ENCODE results near the gene FTCD. TPM values are rescaled to one million over a fixed set of nuclear protein-coding genes. Genes with fewer than 3 reads are reported as not detected.
"Not testable (repeated sequence)": the region's sequence is repeated elsewhere in the genome, so short reads cannot be mapped to it uniquely, and the experiment has no call there.

Gene FTCD
- total and polyA plus RNA-seq, 2 experiments from 2014 or later = 18.9 to 27.4 TPM

- peaks cover 11% of the 10 kb centered on the region for H3K4me1 ChIP-seq (ENCODE audit: low read depth)
- H3K27me3 ChIP-seq = no peaks in the 10 kb centered on the region
- H3K9me3 ChIP-seq (ENCODE audit: low read depth) = no peaks in the 10 kb centered on the region
- H3K27ac ChIP-seq = peak within 1 kb of the TSS; percentile 49
- TF ChIP-seq, protein P1, sequence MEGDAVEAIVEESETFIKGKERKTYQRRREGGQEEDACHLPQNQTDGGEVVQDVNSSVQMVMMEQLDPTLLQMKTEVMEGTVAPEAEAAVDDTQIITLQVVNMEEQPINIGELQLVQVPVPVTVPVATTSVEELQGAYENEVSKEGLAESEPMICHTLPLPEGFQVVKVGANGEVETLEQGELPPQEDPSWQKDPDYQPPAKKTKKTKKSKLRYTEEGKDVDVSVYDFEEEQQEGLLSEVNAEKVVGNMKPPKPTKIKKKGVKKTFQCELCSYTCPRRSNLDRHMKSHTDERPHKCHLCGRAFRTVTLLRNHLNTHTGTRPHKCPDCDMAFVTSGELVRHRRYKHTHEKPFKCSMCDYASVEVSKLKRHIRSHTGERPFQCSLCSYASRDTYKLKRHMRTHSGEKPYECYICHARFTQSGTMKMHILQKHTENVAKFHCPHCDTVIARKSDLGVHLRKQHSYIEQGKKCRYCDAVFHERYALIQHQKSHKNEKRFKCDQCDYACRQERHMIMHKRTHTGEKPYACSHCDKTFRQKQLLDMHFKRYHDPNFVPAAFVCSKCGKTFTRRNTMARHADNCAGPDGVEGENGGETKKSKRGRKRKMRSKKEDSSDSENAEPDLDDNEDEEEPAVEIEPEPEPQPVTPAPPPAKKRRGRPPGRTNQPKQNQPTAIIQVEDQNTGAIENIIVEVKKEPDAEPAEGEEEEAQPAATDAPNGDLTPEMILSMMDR (IDR thresholded peaks at IDR 0.05; ENCODE audit: low read depth, low read length) = no peak
- no peaks in the 10 kb centered on the region for H3K36me3 ChIP-seq
- peak within 1 kb of the TSS; percentile 94 for H3K4me3 ChIP-seq
- DNase-seq (ENCODE audit: low read depth in 1 of 2, low spot score in 1 of 2) = peak; percentile 74 to 88
Measured at GRCh38 chr21:46183910-46184624, 28.7 kb upstream of the FTCD start, which contains the start of gene SPATC1L. Gene SPATC1L (minus strand): TSS chr21:46184459. CDS start chr21:46182816, 1,643 bp downstream.

DNA sequence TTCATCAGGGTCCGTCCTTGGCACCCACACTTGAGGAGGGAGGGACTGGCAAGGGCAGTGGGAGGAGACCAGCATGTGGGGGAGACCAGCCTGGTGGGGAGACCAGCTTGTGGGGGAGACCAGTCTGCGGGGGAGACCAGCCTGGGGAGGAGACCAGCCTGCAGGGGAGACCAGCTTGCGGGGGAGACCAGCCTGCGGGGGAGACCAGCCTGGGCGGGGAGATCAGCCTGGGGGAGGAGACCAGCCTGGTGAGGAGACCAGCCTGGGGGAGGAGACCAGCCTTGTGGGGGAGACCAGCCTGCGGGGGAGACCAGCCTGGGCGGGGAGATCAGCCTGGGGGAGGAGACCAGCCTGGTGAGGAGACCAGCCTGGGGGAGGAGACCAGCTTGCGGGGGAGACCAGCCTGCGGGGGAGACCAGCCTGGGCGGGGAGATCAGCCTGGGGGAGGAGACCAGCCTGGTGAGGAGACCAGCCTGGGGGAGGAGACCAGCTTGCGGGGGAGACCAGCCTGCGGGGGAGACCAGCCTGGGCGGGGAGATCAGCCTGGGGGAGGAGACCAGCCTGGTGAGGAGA lies 28.0 kb upstream of the FTCD start:
- not testable (repeated sequence) for H3K27ac ChIP-seq; H3K4me1 ChIP-seq (ENCODE audit: low read depth); H3K27me3 ChIP-seq; H3K9me3 ChIP-seq (ENCODE audit: low read depth); DNase-seq (ENCODE audit: low read depth in 1 of 2, low spot score in 1 of 2); H3K36me3 ChIP-seq
- H3K4me3 ChIP-seq = peak overlapping the region; percentile 94

- H3K27me3 ChIP-seq = no peaks in the 10 kb centered on the region
- H3K36me3 ChIP-seq = no peaks in the 10 kb centered on the region
- TF ChIP-seq, protein P1 (IDR thresholded peaks at IDR 0.05; ENCODE audit: low read depth, low read length) = no peak
- H3K4me1 ChIP-seq (ENCODE audit: low read depth) = peaks cover 4% of the 10 kb centered on the region
- no peaks in the 10 kb centered on the region for H3K9me3 ChIP-seq (ENCODE audit: low read depth)
- H3K27ac ChIP-seq = no peak overlapping the region
- H3K4me3 ChIP-seq = no peak overlapping the region
- DNase-seq (ENCODE audit: low read depth in 1 of 2, low spot score in 1 of 2) = no peak
Measured at GRCh38 chr21:46182548-46183336, 27.4 kb upstream of the FTCD start.

DNA sequence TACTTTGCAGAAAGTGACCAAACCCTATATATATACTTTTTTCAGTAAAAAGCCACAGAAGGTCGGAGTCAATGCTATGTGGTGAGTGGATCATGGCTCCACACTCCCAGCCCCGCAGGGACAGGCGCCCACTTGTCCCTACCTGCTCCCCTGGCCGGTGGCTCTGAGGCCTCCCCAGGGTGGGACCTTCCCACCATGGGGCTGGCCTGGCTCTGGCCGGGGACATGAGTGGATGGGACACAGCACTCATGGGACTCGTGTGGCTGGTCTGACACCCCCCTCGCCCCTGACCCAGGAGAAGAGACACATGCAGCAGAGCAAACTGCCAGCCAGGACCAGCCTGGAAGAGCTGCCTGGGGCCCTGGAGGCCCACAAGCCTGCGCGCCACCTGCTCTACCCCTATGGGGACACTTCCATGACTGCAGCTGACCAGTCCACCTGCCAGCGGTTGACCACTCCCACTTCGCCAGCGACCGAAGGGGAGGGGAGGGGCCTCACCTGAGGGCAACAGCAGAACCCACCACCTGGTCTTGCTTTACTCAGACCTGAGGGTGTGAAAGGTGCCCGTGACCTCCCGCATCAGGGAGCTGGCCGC lies 26.7 kb upstream of the FTCD start:
- peaks cover 4% of the 10 kb centered on the region for H3K4me1 ChIP-seq (ENCODE audit: low read depth)
- H3K27me3 ChIP-seq = no peaks in the 10 kb centered on the region
- no peak overlapping the region for H3K4me3 ChIP-seq
- no peaks in the 10 kb centered on the region for H3K36me3 ChIP-seq
- no peaks in the 10 kb centered on the region for H3K9me3 ChIP-seq (ENCODE audit: low read depth)
- no peak for DNase-seq (ENCODE audit: low read depth in 1 of 2, low spot score in 1 of 2)
- H3K27ac ChIP-seq = no peak overlapping the region
- TF ChIP-seq, protein P1 (IDR thresholded peaks at IDR 0.05; ENCODE audit: low read depth, low read length) = no peak

DNA sequence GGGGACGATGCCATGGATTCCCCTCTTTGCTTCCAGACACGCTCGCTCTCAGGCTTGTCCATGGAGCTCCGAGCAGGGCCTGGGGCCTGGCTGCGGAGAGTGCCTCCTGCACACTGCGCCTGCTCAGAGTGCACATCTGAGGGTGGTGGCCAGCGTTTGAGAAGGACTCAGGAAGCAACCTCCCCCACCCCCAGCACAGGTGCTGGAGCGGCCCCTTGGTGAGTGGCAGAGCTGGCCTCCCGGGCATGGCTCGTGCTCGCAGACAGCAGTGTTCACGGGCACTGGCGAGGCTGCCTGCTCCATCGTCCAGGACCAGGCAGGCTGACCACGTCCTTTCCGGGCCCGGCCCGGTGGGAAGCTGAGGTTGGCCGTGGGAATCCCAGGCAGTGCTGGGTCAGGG lies 26.1 kb upstream of the FTCD start:
- H3K9me3 ChIP-seq (ENCODE audit: low read depth) = no peaks in the 10 kb centered on the region
- peaks cover 4% of the 10 kb centered on the region for H3K4me1 ChIP-seq (ENCODE audit: low read depth)
- DNase-seq (ENCODE audit: low read depth in 1 of 2, low spot score in 1 of 2) = no peak
- TF ChIP-seq, protein P1 (IDR thresholded peaks at IDR 0.05; ENCODE audit: low read depth, low read length) = no peak
- no peak overlapping the region for H3K4me3 ChIP-seq
- no peaks in the 10 kb centered on the region for H3K36me3 ChIP-seq
- no peaks in the 10 kb centered on the region for H3K27me3 ChIP-seq
- no peak overlapping the region for H3K27ac ChIP-seq
